HG02852 (cell line): Measurements from ENCODE around the gene MMEL1.

Source experiments
- ATAC-seq: cut with Tn5 transposase; IDR thresholded peaks from one replicate; pipeline ENCODE4 v1.9.1; 2021; ENCODE audit warnings: mild to moderate bottlenecking, moderate library complexity; ENCODE audit not compliant: unreplicated experiment

MMEL1 gene

DNA sequence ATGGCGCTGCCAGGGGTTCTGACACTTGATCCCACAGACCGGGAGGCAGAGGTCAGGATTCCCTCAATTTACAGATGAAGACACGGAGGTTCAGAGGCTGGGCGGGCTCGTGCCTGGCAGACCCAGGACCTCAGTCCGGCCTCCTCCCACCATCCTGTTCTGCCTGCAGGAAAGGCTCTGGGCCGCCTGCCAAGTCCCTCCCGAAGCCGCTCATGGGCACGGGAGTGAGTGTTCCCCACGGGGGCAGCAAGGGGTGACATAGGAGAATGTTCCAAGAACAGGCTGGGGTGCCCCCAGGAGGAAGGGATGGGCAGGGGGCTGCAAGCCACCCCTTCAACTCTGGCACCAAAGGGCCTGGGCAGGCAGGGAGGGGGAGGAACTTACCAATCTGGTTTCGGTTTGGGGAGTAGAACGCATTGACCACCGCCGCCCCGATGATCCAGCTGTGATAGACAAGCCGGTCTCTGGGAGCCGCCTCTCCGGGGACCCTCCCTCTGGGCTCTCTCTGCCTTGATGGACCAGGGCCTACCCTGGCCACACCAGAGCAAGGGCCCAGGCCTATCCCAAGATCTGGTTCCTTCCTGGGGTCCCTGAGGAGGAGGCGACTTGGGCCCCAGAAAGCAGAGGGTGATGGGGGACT, 38.7 kb downstream of the MMEL1 start:
- no peak for ATAC-seq

DNA sequence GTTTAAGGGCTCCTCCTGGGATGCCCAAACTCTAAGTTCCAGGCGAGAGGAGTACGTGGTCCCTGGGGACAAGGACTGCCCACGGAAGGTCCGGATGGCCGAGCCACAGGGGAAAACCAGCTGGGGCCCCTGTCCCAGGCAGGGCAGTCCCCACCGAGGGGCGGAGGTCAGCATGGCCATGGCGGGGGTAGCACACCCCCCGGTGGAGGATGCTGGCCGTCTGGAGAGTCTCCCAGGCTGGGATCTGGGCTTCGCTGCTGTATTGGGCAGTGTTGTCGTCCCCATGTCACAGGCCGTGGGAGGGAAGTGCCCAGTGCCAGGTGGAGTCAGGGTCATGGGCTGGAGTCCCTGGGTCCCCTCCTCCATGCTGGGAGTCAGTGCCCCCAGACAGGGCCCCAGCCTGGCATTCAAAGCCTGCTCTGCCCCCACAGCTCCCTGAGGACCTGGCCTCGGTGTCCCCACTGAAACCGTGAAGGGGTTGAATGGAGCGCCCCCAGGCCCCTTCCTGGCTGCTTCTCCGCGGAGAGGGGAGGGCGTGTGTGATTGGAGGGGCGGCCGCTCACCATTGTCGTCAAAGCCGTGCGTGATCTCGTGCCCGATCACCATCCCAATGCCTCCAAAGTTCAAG, 39.5 kb downstream of the MMEL1 start:
- ATAC-seq, result no peak

DNA sequence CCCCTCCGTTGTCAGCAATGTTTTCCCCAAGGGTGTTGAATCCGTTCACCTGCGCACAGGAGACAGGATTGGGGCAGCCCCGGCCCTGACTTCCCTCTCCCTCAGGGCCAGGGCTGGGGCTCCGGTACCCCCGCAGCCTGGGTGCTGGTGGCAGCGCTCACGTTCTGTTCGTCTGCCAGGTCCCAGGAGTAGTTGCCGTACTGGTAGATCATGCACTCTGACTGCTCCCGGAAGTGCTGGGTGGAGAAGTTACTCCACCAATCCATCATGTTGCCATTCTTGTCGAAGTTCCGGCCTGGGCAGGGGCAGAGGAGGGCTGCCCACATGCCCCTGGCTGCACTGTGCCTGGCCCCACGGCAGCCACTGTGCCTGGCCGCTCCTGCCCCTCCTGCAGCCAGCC, 40.1 kb downstream of the MMEL1 start:
- no peak for ATAC-seq

DNA sequence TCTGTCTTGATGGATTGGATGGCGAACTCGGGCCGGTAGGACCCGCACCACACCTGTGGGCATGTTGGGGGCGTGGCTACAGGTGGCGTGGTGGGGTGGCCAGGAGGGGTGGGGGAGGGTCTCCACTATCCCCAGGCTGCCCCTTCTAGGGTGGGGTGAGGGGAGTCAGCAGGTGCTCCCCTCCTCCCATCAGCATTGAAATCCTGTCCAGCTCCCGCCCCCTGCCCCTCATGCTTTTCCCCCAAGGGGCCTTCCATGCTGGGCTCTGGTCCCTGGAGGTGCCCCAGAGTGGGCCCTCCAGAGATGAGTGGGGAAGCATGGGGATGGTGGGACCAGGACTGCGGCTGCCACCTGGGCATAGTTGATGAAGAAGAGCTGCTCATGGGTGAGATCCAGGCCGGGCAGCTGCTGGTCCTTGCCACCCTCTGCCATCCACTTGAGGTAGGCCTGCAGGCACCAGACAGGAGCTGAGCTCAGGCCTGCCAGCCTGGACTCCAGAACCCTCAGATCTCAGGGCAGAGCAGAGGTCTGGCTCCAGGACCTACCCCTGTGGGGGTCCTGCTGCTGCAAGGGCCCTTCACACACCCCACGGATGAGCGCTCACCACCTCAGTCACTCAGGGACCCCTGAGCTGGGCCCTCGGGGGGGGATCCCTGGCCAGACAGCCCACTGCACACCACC, 41.1 kb downstream of the MMEL1 start:
- no peak for ATAC-seq

DNA sequence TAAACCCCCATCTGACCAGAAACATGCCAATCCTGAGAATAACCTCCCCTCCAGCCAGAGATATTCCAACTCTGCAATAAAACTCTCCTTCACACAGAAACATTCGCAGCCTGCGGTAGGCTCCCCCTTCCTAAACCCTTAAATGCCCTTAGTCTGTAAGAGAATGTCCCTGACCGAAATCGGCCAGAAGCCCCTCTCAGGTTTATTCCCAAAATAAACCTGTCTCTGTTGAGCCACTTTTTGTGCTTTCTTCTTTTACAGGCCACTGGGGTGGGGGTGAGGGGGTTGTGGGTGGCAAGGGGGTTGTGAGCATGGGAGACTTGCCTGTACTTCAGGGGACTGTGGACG, 41.6 kb downstream of the MMEL1 start:
- ATAC-seq, result no peak

DNA sequence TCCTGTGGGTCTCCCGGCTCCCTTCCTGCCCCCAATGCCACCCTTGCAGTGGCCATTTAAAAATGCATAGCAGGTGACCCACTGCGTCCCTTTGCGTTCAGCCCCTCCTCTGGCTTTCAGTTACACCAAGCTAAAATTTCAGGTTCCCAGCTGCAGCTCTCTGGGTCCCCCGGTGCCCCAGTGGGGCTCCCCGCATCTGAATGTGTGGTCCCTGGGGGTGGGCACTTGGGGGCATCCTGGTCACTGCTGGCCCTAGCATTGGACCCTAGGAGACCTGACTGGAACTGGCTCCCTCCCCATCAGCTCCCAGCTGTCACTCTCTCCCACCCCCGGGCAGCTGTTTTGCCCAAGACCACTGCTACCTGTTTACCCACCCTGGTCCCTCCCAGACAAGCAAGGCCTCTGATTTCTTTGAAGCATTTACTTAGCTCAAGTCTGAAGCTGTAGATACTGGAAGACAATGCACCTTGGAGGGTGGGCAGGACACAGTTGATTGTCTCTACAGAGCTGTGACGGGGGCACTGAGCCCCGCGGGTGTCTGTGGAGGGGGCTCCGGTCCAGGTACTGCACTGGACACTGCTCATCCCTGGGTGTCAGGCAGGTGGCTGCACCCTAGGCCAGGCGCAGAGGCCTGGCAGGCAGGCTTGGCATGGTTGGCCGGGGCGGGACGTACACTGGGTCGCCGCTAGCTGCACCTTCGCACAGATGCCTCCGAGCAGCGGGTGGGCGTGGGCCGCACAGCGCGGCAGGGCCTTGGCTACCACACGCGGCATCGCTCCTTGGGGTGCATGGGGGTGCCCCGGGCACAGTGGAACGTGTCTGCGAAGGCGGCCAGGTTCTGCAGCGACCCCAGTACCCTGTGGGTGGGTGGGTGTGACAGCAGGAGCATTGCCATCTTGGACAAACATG, 42.3 kb downstream of the MMEL1 start:
- ATAC-seq, result no peak

DNA sequence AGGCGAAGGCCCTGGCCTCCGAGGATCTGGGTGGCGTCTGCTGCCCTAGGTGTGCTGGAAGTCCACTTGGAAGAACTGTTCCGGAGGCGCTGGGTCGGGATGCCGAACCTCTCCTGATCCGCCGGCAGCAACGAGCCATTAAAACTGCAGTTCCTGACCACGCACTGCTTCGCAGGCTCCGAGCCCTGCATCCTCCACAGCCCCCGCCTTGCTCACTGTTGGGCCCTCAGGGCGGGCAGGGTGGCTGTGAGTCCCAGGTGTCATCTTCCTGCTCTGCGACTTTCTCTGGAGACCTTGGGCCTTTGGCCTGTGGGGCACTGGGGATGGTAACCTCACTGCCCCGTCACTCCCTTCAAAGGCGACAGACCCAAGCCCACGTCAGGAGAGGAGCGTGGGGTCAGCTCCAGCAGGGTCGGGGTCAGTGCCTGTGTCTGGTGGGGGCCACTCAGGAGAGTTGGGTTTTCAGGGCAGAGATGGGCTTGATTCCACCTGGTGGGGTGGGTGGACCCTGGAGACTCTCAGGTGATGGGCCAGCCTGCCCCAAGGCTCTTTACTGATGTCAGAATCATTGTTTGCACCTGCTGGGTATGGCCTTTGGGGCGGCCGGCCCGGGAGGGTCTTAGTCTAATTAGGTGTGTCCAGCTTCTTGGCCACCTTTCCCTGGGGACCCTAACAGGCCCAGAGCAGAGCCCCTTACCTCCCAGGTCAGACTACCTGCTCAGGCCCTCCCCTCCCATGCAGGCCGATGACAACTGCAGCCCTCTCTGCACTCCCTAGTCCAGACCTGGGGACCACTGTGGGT, 43.2 kb downstream of the MMEL1 start:
- no peak for ATAC-seq

DNA sequence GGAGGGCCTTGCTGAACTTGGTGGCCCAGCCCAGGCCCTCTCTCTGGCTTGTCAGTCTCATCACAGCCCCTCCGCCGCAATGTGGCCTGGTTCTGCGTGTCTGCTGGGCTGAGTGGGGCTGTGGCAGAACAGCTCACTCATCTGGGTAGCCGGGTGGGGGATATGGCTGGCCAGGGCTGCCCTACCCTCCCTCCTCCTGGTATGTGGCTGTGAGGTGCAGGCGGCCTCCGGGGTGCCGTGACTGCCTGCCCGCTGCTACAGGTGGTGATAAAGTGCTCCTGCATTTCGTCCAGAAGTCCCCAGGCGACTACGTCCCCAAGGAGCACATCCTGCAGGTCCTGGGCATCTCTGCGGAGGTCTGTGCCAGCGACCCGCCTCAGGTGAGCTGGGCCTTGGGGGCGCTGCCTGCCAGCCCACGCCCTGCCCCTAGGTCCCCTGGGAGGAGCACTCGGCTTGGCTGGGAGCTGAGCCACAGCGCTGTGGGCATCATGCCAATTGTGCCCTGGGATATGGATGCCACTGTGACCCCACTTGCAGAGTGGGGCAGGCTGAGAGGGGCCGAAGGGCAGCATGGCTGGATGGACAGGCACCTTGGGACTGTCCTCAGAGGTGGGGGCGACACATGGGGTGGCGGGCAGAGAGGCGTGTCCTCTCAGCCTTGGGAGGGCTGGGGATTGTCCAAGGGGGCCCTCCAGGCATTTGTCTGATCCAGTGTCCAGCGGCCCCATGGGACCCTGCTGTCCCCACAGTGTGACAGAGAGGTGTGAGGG, 44.0 kb downstream of the MMEL1 start:
- ATAC-seq, result no peak

DNA sequence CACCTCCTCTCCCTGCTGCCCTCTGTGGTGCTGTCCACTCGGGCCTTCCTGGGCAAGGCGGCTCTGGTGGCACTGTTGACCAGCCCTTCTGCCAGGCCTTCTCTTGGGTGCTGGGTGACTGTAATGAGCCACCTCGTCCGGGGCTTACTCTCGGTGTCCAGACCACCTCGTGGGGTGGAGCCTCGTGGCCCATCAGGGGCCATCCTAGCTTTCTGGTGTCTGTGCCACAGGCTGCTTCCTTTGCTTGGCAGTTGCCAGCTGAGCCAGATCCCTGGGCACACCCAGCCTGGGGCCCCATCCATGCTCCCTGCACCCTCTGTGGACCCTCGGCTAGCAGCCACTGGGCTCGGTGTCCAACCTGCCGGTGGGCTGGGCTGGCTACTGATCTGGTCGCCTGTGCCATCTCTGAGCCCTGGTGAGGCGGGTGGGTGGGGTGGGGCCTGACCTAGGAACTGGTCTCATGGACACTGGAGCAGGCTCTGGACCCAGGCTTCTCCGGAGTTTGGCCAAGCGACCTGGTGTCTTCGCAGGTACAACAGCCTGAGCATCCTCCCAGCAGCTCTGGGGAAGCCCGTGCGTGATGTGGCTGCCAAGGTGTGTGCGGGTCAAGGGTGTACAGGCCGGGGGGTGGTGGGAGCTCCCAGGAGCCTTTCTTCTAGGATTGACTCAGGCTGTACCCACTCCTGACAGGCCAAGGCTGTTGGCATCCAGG, 44.8 kb downstream of the MMEL1 start:
- ATAC-seq, result no peak

DNA sequence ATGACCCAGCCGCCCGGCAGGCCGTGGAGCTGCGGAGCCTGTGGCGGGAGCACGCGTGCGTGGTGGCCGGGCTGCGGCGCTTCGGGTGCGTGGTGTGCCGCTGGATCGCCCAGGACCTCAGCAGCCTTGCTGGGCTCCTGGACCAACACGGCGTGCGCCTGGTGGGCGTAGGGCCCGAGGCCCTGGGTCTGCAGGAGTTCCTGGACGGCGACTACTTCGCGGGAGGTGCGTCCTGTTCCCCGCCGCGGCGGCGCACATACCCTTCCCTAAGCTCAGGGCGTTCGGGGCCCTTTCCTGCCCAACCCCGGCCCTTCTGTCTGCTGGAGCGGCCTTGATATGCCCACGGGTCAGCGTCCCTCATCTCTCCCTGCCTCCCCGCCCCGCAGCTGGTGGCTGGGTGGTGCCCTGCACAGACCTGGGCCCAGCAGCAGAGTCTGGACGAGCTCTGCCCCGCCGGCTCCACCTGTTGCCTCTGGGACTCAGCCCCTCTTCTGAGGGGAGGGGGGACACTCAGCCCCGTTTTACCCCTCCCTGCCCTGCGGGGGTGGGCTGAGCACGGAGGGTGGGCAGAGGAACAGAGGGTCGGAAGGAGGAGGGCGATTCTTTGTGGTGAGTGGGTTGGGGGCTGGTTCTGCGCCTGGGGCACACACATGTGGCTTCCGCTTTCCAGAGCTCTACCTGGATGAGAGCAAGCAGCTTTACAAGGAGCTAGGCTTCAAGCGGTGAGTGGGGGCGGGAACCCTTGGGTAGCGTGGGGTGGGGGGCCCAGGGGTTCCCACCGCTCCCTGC, 45.6 kb downstream of the MMEL1 start:
- ATAC-seq, result no peak

DNA sequence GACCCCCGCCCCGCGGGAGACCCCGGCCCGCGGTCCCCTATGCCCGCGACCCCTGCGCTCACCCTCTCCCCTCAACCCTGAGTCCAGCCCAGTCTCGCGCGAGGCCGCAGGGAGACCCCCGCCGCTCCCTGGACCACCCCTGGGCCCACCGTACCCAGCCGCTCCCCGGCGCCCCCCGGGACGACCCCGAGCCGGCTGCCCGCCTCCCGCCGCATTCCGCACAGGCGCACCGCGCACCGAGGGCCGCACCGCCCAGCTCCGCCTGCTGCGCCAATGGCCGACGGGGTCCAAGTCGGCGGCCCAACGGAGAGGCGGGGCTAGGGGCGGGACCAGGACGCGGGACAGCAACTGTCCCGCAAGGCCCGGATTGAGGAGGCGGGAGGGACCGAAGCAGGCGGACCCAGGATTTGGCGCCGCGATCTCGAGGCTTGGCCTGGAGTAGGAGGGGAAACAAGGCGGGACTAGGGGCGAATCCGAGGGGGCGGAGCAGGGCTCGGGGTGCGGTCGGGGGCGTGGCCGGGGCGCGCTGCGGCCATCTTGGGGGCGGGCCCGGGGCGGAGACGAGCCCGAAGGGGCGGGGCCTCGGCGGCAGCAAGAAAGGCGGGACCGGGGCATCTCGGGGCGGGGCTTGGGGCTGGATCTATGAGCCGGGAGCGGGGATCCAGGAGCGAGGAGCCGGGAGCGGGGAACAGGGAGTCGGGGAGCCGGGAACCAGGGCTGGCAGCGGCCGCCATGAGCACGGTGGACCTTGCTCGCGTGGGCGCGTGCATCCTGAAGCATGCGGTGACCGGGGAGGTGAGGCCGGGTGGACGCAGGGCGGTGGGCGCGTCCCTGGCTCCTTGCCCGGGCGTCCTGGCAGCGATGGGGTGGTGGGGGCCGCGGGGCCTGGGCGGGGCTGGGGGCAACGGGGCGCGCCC, 46.4 kb downstream of the MMEL1 start, which contains the start of gene PRXL2B:
Gene PRXL2B, plus strand, starts transcription at position 624 of the 917 bp plus-strand sequence. Its CDS starts 109 bp downstream, at position 733.
- ATAC-seq, result peak; percentile 69

DNA sequence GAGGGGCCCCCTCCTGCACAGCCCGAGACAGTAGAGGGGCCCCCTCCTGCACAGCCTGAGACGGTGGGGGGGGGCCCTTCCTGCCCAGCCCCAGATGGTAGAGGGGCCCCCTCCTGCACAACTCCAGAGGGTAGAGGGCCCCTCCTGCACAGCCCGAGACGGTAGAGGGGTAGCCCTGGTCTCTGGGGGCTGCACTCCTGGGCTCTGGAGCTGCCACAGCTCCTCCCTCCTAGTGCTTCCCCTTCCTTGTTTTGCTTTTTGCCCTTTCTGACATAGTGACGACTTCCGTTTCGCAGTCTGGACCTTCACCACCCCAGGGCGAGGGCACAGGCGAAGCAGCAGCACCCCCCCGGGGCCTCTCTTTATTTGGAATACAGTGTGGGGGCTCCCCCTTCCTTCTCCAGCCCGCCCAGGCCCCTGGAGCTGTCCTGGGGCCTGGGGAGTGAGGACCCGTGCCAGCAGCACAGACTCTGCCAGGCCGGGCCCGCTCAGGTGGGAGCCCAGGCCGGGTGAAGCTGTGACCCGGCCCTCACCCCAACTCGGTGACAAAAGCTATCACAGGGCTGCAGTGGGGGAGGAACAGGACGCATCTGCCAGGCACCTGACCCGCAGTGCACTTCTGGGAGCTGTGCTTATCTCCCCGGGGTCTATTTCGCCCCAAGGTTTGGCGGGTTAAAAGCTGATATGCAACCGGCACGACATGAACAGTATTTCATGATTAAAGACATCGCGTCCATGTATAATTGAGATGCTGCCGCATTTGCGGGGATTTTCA, 47.3 kb downstream of the MMEL1 start:
- no peak for ATAC-seq

DNA sequence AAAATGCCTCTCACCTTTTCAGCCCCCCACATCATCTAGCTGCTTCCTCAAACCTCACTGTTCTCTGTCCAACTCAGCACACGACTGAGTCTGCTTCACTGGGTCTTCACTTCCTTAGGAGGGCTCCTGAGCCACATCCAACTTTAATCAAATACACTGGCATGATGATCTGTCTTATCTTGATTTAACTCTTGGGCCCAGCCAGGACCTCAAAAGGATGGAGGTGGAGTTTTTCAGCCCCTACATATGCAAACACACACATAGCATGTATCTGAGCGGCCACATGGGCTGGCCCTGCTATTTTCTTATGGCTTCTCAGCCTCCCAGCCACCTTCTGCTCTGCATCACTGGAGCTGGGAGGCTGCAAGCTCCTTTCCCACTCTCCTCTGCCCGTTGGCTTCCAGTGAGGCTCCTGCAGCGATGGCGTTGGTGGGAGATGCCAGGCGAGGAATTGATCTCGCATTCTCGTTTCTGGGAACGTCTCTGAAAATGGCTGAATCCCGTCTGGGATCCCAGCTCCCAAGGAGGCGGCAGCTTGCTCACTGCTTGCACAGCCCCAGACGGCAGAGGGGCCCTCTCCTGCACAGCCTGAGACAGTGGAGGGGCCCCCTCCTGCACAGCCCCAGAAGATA, 48.0 kb downstream of the MMEL1 start:
- ATAC-seq, result no peak

DNA sequence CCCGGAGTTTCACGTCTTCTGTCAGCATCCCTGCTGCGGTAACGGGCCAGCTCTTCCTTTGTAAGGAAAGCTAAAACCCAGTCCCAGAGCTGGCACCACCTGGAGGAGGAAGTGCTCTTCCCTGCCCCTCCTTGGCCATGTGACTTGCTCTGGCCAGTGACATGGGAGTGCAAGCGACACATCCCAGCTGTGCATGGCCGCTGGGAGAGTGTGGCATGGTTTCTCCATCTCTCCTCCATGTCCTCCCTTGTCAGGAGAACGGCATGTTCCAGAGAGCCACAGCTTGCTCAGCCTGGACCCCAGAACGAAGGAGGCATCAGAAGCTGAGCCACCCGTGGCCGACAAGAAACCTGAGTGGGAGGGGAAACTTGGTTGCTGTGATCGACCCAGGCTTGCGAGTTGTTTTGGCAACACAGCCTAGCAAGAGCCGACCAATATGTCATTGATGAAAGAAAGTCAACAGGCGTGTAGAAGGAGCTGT, 48.9 kb downstream of the MMEL1 start:
- ATAC-seq, result no peak

DNA sequence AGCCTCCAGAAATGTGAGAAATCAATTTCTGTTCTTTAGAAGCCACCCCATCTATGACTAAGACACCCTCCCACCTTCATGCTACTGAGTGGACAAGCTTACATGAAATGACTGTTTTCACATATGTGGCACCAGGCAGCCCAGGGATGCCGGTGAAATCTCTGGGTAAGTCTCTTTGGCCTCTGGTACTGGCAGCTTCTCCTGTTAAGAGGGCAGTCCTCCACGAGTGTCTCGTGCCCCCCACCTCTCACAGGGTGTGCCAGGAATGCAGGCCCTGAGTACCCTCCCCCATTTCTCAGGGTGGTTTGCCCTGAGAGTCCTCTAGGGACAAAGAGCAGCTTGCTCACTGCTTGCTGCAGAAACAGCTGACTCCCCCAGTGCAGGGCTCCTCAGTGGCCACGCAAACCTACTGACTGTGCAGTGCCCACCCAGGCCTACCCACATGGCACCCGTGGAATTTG, 49.5 kb downstream of the MMEL1 start:
- no peak for ATAC-seq

DNA sequence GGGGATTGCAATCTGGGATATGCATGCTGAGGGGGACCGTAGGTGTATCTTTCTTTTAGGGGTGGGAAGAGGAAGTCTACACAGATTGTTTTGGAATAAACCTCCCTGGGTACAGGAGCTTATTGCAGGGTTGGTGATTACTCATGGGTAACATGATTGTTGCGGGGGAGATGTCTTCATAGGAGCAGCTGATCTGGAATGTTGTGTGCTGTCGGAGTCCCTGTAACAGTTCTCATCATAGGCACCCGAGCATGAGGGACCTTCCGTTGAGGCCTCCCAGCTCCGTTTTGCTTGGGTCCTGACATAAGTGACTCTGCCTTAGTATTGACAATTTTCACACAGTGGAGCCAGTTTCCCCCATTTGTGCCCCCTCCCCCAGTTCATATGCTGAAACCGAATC, 50.4 kb downstream of the MMEL1 start:
- ATAC-seq, result no peak
